Stimulated activated CD8-positive, alpha-beta memory T cell treated with anti-CD3 and anti-CD28 coated beads, Interleukin-2, amount 100 ng/mL, for 1 hour (primary cell): Measurements from ENCODE around the gene ANKH.

Experiments used
- DNase-seq, 2 donors: peaks; one replicate each; pipeline ENCODE4 v3.0.0-alpha.2; 2020; ENCODE audit warnings: low read depth in 2 of 2

ANKH gene

DNA sequence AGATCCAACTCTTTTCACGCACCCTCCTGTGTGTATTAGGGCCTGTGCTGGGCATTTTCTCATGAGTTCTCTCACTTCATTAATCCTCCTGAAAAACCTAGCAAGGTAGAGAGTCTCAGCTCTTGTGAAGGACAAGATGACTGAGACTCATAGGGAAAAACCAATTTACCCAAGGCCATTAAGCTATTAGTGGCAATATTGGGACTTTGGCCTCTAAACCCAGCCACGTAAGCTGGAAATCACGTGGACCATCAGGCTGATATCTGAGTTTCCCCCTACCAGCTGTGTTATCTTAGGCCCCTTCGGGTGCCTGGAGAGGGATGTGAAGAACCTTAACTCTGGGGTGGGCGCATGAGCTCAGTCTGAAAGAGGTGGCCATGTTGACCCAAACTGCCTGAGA, 80.7 kb downstream of the ANKH start:
- no peak for DNase-seq

DNA sequence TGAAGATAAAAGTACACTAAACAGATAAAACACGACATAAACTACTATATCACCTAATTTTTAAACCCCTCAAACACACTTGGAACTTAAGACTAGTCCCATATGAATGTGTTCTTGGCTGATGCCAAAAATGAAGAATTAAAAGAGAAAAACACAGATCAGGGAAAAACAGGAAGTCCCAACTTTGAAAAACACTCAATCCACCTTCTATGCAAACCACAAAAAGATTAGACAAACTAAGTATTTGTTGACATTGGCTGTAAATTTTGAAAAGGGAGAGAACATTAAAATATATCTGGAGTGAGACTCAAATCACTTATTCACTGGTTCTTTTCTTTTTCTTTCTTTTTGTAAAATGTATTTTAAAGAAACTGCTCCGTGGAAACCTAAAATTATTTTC, 81.4 kb downstream of the ANKH start:
- DNase-seq: no peak

DNA sequence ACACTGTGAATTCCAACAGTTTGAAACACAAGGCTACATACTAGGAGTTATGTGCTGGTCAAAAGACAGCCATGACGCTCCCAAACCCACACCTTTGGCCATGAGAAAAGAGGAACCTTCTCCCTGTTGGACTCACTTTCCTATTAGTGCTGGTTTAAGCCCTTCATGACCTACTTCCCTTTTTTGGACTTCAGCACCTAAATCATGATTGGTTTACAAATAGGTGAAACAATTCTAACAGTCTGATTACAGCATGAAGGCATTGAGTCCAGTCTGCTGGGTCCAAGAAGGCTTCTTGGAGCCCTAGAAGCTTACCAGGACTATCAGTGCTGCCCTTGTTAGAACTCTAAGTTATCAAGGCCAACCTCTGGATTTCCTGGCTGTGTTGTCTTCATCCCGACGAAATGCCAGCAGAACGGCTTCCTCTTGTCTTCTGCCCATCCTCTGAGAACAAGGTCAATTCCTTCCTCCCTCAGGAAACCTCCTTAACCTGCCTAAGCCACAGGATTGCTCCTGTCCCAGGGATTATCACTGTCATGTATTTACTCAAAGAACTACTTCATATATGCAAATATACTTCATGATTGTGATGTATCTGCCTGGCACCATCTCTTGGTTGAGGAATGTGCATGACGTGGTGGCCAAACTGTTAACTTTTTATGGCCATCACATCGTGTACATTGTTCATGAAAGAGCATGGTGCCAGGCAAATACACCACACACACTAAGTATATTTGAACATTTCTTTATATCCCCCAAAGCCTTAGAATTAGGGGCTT, 83.6 kb downstream of the ANKH start:
- no peak for DNase-seq

DNA sequence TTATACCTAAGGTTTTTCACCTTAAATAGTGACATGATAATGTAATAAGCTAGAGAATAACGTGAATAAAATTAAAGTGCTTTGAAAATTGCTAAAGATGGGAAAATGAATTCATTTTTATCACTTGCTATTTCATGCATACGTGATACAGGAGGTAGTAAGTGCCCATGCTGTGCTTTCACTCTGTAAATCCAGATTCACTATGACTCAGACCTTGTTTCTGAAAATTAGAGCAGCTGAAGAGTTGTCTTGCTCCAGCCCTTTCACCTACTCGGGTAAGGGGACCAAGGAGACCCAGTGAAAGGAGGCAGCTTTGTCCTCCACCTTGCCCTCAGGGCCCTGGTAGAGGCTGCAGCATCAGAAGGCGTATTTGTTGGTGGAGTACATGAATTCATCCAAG, 87.9 kb downstream of the ANKH start:
- DNase-seq: no peak

DNA sequence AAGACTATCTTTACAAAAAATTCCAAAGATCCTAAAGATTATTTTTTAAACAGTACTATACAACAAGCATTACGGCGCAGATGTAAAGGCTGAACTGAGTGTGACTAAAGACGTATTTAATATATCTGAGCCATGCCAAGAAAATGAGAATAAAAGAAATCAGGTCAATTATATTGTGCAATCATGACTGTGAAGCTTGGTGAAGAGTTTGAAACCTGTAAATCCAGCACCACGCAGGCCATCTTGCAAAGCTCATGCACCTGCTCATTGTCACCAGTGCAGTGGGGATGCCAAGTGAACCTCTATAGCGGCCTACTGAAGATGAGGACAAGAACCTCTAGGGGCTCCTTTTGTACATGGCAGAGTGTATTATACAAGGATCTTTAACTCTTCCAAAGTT, 89.0 kb downstream of the ANKH start:
- no peak for DNase-seq

DNA sequence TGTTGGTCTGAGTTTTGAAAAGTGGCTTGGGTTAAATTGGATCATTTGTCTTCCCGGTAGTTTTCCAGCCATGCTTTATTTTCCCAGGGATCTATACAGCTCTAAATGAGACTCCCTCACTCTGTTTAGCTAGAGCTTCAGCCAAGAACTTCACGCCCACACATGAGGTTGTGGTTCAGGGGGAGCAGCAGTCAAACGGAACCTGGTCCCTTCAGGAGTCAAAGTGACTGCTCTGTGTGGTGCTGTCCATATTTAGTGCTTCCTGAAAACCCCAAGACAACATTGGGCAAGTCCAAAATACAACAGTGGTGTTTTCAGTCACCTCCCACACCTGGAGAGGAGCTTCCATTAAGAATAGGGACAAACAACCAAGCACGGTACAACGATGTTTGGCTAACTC, 90.5 kb downstream of the ANKH start:
- DNase-seq: no peak

DNA sequence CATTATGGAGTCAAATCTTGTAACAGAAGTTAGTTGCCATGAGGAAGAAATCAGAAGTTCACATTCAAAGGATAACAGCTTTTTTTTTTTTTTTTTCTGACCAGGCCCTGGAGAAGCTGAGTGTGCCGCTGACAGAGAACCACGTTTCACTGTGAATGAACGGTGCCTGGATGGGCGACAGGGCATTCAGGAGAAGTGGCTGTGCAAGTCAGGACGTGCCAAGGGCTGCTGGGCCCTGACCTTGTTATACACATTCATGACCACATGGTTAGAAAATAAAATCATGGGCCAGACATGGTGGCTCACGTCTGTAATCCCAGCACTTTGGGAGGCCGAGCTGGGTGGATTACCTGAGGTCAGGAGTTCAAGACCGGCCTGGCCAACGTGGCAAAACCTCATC, 91.6 kb downstream of the ANKH start:
- no peak for DNase-seq

DNA sequence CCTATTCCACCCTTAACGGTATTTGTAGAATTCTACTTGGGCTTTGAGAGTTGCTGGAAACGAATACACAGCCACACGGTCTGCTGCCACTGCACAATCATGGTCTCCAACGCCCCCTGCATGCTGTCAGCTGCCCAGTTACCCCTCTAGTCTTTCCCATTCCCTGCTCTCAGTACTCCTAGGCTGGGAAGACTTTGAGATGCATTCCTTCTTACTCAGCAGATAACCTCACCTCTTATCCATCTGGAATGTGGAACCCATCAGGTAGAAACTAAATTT, 92.8 kb downstream of the ANKH start:
- no peak for DNase-seq

DNA sequence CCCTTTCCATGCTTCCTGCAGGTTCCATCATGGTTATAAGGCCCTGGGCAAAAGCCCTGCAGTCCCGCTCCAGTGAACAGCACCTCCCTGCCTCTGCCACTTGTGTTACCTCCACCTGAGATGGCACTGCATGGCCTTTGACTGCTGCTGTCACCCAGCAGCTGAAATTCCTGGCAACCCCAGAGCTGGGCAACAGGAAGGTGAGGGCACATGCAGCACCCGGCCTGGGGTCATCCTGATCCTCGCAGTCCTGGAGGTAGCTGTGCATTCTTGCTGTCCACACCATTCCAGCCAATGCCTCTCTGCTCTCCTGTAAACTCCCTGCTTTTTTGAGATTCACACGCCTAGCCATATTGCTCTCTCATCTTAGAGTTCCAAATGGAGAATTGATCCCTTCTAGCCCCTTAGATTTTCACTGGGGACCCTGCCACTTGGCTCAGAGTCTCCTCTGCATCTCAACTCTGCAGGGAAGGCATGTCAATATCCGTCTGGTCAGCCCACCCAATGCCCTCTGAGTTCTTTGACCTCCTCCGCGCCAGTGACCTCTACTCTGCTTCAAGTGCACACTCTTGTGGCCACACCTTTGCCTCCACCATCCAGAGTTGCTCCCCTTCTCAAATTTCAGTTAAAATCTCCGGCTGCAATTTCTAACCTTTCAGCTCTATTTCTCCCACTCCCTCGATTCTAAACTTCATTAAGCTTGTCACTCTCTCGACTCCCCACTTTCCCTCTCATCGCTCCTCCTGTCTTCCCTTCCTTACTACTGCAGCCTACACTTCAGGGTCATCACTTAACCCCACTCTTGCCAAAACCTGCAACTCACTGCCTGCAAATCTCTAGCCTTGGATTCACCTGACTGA, 93.4 kb downstream of the ANKH start:
- no peak for DNase-seq

DNA sequence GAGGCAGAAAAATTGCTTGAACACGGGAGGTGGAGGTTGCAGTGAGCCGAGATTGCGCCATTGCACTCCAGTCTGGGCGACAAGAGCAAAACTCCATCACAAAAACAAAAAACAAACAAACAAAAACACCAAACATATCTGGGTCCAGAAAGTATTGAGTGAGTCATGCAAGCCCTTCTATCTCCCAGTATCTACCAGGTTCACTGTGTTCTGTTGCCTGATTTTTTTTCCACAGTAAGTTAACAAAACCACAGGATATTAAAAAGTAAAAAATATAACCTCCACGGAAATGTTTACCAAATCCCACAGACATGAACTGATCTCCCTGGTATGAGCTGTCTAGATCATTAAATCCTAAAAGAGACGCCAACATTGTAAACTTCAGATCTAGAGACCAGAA, 94.4 kb downstream of the ANKH start:
- DNase-seq: no peak

DNA sequence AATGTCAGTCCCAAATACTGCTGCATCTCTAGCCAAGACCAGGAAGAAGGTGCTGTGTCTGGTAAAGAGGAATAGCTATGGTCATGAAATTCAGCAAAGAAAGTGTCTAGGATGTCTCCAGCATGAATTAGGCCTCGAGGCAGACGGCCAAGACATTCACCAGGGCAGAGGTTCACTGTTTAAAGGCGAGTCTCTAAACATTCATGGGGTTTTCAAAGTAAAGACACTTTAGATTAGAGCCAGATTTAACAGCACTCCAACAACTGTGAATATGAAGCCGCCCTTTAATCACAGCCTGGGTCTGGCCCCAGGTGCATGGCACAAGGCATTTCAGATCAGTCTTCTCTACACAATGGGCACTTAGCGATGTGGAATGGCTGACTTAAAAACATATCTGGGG, 95.0 kb downstream of the ANKH start:
- no peak for DNase-seq

DNA sequence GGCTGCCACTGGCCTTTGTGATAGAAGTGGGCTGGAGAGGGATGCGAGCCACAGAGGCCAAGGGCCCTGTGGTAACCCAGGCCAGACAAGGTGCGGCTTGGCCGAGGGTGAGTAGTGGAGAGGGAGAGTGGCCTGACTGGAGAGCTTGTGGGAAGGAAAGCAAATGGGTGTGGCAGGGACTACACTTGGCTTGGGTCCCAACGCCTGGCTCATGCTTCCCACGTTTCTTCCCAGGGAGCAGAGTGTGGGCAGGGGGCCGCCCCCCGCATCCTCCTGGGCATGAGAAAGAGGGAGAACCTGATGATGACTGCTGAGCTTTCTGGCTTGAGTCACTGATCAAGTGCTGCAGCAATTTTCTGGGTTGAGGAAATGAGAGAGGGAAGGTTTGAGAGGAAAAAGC, 95.7 kb downstream of the ANKH start:
- no peak for DNase-seq

DNA sequence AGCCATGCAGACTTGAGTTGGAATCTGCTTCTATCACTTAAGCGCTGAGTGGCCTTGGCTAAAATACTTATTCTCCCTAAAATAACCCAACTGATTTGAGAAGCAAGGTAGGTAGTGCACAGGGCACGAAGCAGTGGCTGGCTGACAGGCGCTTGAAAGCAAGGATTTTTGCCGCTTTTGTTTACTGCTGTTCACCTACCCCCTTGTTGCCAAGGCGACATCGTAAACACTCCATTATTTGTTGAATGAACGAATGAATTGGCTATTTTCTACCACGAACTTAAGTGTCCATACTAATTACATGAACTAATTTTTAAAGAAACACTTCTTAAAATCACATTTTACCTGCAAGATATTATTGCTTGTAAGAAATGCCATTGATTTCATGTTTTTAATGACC, 98.0 kb downstream of the ANKH start:
- no peak for DNase-seq

DNA sequence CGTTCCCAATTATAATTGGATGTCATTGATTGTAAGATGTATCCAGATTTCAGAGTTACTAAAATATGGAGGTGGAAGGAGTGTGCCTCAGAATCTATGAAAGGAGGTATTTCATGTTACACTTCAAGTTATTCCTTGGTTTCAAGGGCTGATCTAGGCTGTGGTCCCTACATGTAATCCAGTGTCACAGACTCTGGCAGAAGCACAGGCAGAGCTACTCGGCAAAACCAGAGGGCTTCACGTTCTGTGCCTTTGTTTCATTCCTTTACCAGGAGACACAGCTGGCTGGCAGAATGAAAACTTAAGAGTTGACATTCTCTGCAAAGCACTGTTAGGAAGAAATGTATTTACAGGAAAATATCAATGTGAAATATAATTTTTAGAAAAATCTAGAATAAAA, 99.6 kb downstream of the ANKH start:
- no peak for DNase-seq

DNA sequence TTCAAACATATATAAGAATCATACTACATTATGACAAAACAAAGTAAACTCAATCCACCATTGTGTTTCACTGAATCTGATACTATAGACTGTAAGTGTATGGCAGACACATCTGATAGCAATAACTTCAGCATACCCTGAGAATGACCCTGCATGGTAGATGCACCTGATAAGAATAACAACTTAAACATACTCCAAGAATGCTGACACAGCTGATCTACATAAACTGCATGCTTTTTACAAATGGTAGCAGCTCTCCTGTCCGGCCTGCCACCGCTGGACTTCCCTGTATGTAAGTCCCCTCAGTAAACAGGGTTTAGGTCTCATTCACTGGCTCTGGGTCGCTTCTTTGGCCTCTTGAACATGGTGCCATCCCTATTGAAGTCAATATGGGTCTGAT, 100.4 kb downstream of the ANKH start:
- no peak for DNase-seq

DNA sequence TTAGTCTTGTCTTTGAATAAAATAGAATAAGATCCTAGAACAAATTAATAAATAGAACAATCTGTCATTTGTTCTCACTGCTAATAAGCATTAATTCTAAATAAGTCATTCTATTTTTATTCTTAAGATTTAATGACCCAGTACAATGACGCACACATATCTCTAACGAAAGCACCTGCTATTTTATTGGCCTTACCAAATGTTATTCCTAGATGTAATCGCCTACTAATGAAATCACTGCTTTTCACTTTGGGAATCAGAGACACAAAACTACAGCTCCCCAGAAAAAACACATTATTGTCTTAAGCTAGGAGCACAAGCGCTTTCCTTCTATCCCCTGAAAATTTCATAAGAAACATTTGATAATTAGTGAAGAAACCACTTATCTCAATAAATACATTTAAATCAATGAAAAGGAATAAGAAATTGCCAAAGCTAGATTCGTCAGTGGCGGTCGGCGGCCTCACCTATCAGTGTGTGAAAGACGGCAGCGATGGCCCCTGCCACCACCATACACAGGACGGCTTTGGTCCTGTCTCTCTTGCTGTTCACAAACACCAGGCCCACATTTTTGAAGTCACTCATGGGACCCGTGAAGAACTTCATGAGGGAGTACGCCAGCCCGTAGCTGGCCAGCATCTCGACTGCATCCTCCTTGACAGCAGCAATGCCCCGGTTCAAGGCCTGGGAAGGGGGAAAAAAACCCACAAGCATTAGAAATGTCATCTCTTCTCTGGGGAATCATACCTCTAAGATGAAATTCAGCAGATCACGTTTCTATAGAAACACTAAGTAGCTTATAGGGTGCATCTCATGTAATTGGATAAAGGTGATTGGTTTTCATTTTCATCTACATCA, 102.8 kb downstream of the ANKH start:
- DNase-seq: no peak

DNA sequence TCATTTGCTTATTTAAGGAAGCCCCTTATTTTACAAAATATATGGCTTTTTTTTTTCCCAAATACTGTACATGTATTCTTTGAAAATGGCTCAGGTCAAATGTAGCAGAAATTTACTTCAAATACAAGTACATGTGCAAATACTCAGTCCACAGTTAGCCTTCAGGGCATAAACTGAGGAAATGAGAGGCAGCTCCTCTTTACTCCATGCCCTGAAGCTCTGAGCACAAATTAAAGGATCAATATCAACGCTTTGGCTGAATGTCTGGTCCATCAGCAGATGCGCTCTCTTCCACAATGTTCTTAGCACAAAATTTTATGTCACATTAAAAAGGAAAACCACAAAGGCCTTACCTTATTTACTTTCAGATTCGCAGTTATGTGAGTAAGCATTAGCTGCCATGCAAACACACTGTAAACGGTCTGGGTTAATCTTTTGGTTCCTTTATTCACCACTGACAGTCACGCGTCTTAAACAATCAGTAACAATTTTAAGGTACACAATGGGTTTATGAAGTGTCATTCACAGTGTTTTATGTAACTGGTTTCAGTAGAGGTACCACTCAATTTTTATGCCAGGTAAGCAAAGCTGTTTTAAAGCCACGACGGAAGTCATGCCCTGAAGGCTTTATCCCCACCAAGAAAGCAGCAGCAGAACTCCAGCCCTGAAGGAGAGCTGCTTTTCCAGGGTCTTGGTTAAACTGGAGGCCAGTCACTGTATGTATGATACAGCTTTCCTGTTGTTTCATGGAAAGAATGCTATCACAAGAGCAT, 103.7 kb downstream of the ANKH start:
- no peak for DNase-seq

DNA sequence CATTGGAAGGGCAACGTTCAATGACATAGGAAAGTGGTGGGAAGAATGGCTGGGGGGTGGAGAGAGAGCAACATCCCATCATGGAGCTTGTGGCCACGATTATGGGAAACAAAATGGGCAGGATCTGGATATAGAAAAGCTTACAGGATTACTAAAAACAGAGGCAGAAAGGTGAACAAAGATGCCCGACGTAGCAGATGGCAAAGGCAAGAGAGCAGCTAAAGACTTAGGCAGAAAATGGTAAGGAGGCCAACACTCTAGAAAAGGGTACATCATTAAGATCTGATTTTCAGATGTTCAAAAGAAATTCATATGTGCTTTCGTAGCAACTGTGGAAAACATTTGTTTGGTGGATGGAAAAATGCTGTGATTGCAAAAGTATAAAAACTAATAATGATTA, 104.5 kb downstream of the ANKH start:
- DNase-seq: no peak

DNA sequence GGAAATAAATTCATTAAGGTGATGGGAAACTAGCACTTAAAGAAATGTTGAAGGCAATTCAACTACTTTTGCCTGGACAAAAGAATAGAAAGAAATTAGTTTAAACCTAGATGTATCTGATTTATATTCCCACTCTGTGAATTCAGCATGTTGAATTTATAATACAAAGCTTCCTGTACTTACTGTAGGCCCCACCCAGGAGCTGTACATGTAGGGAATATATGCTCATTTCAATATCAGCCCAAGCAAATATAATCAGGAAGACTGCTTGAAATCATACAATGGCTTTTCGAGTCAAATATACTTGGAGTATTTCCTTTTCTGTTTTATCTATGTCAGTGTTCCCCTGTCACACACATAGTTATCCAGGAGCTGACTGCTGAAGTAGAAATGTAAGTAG, 105.0 kb downstream of the ANKH start:
- DNase-seq: no peak

DNA sequence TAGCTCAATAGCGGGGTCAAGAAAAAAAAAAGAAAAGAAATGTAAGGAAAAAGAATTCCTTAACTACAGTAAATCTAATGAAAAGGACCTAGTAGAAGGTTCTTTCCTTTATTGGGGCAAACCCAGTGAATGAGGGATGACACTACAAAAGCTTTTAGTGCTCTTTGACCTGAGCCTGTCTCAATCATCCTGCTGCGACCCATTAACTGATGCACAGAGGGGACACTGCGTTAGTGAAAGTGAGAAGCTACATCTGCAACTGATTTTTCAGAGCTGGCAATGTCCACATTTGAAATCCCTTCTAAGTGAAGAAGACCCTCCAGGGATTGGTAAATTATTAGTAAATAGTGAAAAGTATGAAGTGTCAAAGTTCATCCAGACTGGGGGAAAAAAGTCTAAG, 106.0 kb downstream of the ANKH start:
- DNase-seq: no peak

DNA sequence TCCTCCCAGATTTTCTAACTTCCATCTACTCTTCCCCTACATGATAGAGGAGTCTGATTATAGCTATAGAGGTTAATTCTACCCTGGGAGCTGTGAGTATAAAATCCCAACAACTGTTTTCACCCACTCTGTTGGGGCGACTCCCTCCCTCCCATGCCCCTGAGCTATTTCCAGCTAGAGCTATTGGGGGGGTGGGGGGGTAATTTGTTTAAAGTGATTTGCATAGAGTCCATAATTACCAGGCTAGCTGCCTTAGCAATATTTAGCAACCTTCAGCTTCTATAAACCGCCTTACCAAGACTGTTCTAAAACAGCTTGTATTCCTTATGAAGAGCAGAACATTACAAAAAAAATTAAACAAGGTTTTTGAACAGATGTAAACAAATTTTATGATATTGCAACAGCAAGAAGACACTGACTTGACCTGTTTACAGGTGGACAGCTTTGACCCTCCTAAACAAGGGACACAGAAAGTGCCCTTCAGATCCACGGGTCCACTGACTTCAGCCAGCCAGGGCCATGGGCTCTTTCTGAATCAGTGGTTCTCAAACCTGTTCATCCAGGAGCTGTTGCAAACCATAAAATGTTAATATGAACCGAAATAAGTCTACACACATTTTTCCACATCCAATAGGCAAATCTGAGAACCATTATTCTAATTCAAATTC, 108.9 kb downstream of the ANKH start:
- DNase-seq: no peak
